Adipocyte (in vitro differentiated cells): ENCODE data around the gene INSR.

ENCODE experiments used
- DNase-seq: peaks from one replicate; pipeline ENCODE4 v3.0.0-alpha.2; 2015; ENCODE audit warnings: low read depth
- H3K27me3 ChIP-seq: replicated peaks from 2 replicates; pipeline ENCODE4 v1.7.0; 2013; ENCODE audit warnings: mild to moderate bottlenecking, low read length, moderate library complexity; ENCODE audit not compliant: control insufficient read depth, insufficient read depth
- H3K36me3 ChIP-seq: 2 replicates; pipeline ENCODE4 v1.7.0; 2013; ENCODE audit warnings: low read length, mild to moderate bottlenecking, moderate library complexity; ENCODE audit not compliant: control insufficient read depth, insufficient read depth, severe bottlenecking
- H3K4me1 ChIP-seq: 2 replicates; pipeline ENCODE4 v1.7.0; 2013; ENCODE audit warnings: mild to moderate bottlenecking, low read length, moderate library complexity; ENCODE audit not compliant: control insufficient read depth, insufficient read depth
- H3K4me3 ChIP-seq: 2 replicates; pipeline ENCODE4 v1.7.0; 2013; ENCODE audit warnings: mild to moderate bottlenecking, low read length, moderate library complexity
- H3K9ac ChIP-seq: 2 replicates; pipeline ENCODE4 v1.7.0; 2013; ENCODE audit warnings: mild to moderate bottlenecking, low read length, moderate library complexity
- H3K9me3 ChIP-seq: 2 replicates; pipeline ENCODE4 v1.7.0; 2013; ENCODE audit warnings: mild to moderate bottlenecking, low read length, moderate library complexity; ENCODE audit not compliant: control insufficient read depth

Gene INSR

GRCh38 chr19:7266832-7267231 lies 27.4 kb downstream of the INSR start:
- Histone ChIP-seq H3K4me1 (peaks cover 29% of the 10 kb centered on the region), H3K4me3 (no peak overlapping the region), H3K27me3 (no peaks in the 10 kb centered on the region), H3K9me3 (no peaks in the 10 kb centered on the region), H3K9ac (no peak overlapping the region), H3K36me3 (peaks cover 14% of the 10 kb centered on the region)
- no peak for DNase-seq

- DNase-seq = no peak
- peaks cover 14% of the 10 kb centered on the region for H3K36me3 ChIP-seq
- peak overlapping the region; percentile 59 for H3K4me3 ChIP-seq
- H3K27me3 ChIP-seq = no peaks in the 10 kb centered on the region
- H3K4me1 ChIP-seq = peaks cover 26% of the 10 kb centered on the region
- no peaks in the 10 kb centered on the region for H3K9me3 ChIP-seq
- peak overlapping the region; percentile 41 for H3K9ac ChIP-seq
These were observed 28.3 kb downstream of the INSR start for GRCh38 chr19:7265963-7266362.

GRCh38 chr19:7264858-7265257 lies 29.4 kb downstream of the INSR start:
- H3K27me3 ChIP-seq = no peaks in the 10 kb centered on the region
- peaks cover 26% of the 10 kb centered on the region for H3K4me1 ChIP-seq
- H3K9me3 ChIP-seq = no peaks in the 10 kb centered on the region
- peaks cover 14% of the 10 kb centered on the region for H3K36me3 ChIP-seq
- peak overlapping the region; percentile 6 for H3K9ac ChIP-seq
- DNase-seq = no peak
- H3K4me3 ChIP-seq = no peak overlapping the region

GRCh38 chr19:7263521-7263920 lies 30.7 kb downstream of the INSR start:
- H3K36me3 ChIP-seq = peaks cover 14% of the 10 kb centered on the region
- H3K9ac ChIP-seq = no peak overlapping the region
- no peaks in the 10 kb centered on the region for H3K27me3 ChIP-seq
- peaks cover 26% of the 10 kb centered on the region for H3K4me1 ChIP-seq
- H3K4me3 ChIP-seq = no peak overlapping the region
- H3K9me3 ChIP-seq = no peaks in the 10 kb centered on the region
- no peak for DNase-seq

- H3K9me3 ChIP-seq = no peaks in the 10 kb centered on the region
- H3K4me1 ChIP-seq = peaks cover 26% of the 10 kb centered on the region
- no peak for DNase-seq
- no peak overlapping the region for H3K9ac ChIP-seq
- no peaks in the 10 kb centered on the region for H3K27me3 ChIP-seq
- no peak overlapping the region for H3K4me3 ChIP-seq
- peaks cover 14% of the 10 kb centered on the region for H3K36me3 ChIP-seq
These were observed 31.1 kb downstream of the INSR start for GRCh38 chr19:7263066-7263465.

- Histone ChIP-seq H3K9me3 (no peaks in the 10 kb centered on the region), H3K9ac (no peak overlapping the region), H3K4me1 (peaks cover 26% of the 10 kb centered on the region), H3K27me3 (no peaks in the 10 kb centered on the region), H3K4me3 (no peak overlapping the region), H3K36me3 (peaks cover 11% of the 10 kb centered on the region)
- DNase-seq = no peak
These were observed 31.7 kb downstream of the INSR start for GRCh38 chr19:7262470-7262869.

GRCh38 chr19:7260161-7260560 lies 34.1 kb downstream of the INSR start:
- Histone ChIP-seq H3K9me3 (no peaks in the 10 kb centered on the region), H3K4me3 (no peak overlapping the region), H3K9ac (no peak overlapping the region), H3K4me1 (peaks cover 11% of the 10 kb centered on the region), H3K36me3 (no peaks in the 10 kb centered on the region), H3K27me3 (no peaks in the 10 kb centered on the region)
- no peak for DNase-seq

GRCh38 chr19:7258840-7259395 lies 35.3 kb downstream of the INSR start:
- Histone ChIP-seq H3K4me1 (no peaks in the 10 kb centered on the region), H3K36me3 (no peaks in the 10 kb centered on the region), H3K27me3 (no peaks in the 10 kb centered on the region), H3K9ac (no peak overlapping the region), H3K4me3 (no peak overlapping the region), H3K9me3 (no peaks in the 10 kb centered on the region)
- DNase-seq = no peak

- Histone ChIP-seq H3K9ac (no peak overlapping the region), H3K4me3 (no peak overlapping the region), H3K36me3 (no peaks in the 10 kb centered on the region), H3K9me3 (no peaks in the 10 kb centered on the region), H3K4me1 (no peaks in the 10 kb centered on the region), H3K27me3 (no peaks in the 10 kb centered on the region)
- no peak for DNase-seq
These were observed 36.0 kb downstream of the INSR start for GRCh38 chr19:7258041-7258839.

- H3K9ac ChIP-seq = no peak overlapping the region
- H3K4me1 ChIP-seq = no peaks in the 10 kb centered on the region
- DNase-seq = no peak
These were observed 36.8 kb downstream of the INSR start for GRCh38 chr19:7257148-7258040.

GRCh38 chr19:7255631-7256030 lies 38.6 kb downstream of the INSR start:
- Histone ChIP-seq H3K4me3 (no peak overlapping the region), H3K9me3 (no peaks in the 10 kb centered on the region), H3K27me3 (no peaks in the 10 kb centered on the region), H3K4me1 (peaks cover 7% of the 10 kb centered on the region), H3K36me3 (no peaks in the 10 kb centered on the region), H3K9ac (no peak overlapping the region)
- DNase-seq = no peak

More at GRCh38 chr19:7257148-7258040, 36.8 kb downstream of the INSR start:
- H3K4me3 ChIP-seq = no peak overlapping the region
- no peaks in the 10 kb centered on the region for H3K27me3 ChIP-seq
- H3K9me3 ChIP-seq = no peaks in the 10 kb centered on the region
- no peaks in the 10 kb centered on the region for H3K36me3 ChIP-seq
